Measurements from ENCODE around the gene TM6SF1.
"Not testable (repeated sequence)": the region's sequence is repeated elsewhere in the genome, so short reads cannot be mapped to it uniquely, and the experiment has no call there.

The TM6SF1 gene

GRCh38 chr15:83118968-83119367, 11.5 kb downstream of the TM6SF1 start:
- no peak for DNase-seq

- DNase-seq = no peak
Observed at GRCh38 chr15:83119968-83120581, 12.6 kb downstream of the TM6SF1 start.

- DNase-seq = no peak
Observed at GRCh38 chr15:83123529-83123928, 16.1 kb downstream of the TM6SF1 start.

- DNase-seq = no peak
Observed at GRCh38 chr15:83127547-83128150, 20.2 kb downstream of the TM6SF1 start.

GRCh38 chr15:83129791-83130190, 22.3 kb downstream of the TM6SF1 start:
- no peak for DNase-seq

- no peak for DNase-seq
Observed at GRCh38 chr15:83132861-83133523, 25.5 kb downstream of the TM6SF1 start.

DNA sequence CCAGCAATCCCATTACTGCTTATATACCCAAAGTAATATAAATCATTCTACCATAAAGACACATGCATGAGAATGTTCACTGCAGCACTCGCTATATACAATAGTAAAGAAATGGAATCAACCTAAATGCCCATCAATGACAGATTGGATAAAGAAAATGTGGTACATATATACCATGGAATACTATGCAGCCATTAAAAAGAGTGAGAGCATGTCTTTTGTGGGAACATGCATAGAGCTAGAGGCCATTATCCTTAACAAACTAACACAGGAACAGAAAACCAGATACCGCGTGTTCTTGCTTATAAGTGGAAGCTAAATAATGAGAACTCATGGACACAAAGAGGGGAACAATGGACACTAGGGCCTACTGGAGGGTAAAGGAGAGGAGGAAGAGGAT, 34.7 kb downstream of the TM6SF1 start:
- not testable (repeated sequence) for DNase-seq

DNA sequence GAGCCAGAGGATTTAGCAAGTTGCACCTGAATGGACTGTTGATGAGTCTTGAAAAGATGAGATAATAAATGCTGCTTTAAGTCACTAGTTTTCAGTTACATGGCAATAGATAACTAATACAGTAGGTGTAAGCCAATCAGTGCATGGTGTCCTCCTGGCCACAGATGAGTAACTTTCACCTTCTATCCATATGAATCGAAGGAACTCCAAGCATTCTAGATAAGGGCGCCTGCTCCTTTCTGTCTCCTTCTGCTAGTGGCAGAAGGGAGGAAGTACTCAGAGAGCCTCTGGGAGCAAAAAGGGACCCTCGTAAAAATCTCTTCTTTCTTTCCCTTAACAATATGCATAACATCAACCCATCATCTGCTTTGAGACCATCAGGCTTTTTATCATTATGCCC, 37.3 kb downstream of the TM6SF1 start:
- no peak for DNase-seq

DNA sequence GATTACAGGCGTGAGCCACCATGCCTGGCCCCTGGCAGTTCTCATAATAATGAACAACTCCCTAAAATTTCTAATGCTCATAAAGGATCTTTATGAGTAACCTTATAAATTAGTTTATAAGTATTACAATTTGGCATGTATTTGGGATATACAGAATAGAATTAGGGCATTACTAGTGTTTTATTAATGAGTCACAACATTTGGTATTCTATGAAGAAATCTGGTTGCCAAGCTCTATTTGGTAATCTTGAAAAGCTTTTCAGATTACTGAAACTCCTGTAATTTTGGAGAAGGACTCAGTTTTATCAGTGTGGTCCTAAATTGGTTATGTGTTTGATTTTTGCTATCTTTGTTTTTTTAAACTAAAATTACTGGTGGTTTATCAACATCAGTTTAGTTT, 45.8 kb downstream of the TM6SF1 start:
- DNase-seq = no peak

- no peak for DNase-seq
Observed at GRCh38 chr15:83155942-83156341, 48.5 kb downstream of the TM6SF1 start.

DNA sequence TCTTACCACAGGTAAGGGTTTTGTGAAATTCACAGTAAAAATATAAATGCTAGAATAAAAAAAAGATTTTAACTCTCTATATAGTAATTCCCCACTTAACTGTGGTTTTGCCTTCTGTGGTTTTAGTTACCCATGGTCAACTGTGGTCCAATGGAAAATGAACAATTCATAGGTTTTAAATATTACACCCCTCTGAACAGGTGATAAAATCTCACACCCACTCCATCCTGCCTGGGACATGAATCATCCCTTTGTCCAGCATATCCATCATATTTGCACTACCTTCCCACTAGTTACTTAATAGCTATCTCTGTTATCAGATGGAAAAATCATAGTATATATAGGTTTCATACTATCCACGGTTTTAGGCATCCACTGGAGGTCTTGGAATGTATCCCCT, 50.9 kb downstream of the TM6SF1 start:
- no peak for DNase-seq

GRCh38 chr15:83160741-83161140, 53.3 kb downstream of the TM6SF1 start:
- DNase-seq = no peak

DNA sequence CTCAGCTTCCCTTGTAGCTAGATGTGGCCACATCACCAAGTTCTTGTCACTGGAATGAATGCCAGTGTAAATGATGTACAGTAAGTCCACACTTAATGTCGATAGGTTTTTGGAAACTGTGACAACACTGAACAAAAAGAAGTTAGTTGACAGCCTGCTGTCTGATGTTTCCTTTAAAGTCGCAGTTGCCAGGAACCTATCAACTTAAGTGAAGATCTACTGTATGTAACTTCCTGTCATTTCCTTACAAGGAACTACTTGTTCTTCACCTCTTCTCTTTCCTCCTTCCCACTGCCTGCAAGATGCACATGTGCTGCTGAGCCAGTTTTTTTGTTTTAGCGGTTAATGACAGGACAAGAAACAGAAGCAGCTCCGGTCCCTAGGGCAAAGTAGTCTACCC, 55.6 kb downstream of the TM6SF1 start:
- peak in 1 of 2 donors; percentile 24 for DNase-seq

- DNase-seq = no peak
Observed at GRCh38 chr15:83164111-83164770, 56.8 kb downstream of the TM6SF1 start.

- peak; percentile 7 to 42 for DNase-seq
Observed at GRCh38 chr15:83164771-83165404, 57.4 kb downstream of the TM6SF1 start.

DNA sequence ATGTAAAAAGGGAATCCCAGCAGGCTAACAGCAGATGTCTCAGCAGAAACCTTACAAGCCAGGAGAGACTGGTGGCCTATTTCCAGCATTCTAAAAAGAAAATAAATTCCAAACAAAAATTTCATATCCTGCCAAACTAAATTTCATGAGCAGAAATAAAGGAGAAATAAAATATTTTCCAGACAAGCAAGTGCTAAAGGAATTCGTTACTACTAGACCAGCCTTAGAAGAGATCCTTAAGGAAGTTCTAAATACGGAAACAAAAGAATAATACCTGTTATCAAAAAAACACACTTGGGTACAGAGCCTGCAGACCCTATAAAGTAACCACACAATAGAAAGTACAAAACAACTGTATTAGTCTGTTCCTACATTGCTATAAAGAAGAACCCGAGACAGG, 58.8 kb downstream of the TM6SF1 start:
- DNase-seq = no peak

- no peak for DNase-seq
Observed at GRCh38 chr15:83166830-83167229, 59.4 kb downstream of the TM6SF1 start.

DNA sequence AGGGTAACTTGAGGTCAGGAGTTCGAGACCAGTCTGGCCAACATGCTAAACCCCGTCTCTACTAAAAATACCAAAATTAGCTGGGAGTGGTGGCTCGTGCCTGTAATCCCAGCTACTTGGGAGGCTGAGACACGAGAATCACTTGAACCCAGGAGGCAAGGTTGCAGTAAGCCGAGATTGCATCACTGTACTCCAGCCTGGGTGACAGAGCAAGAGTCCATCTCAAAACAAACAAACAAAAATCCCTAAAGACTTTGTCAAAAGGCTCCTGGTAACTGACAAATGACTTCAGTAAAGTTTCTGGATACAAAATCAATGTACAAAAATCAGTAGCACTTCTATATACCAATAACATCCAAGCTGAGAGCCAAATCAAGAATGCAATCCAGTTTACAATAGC, 62.1 kb downstream of the TM6SF1 start:
- DNase-seq = not testable (repeated sequence)

DNA sequence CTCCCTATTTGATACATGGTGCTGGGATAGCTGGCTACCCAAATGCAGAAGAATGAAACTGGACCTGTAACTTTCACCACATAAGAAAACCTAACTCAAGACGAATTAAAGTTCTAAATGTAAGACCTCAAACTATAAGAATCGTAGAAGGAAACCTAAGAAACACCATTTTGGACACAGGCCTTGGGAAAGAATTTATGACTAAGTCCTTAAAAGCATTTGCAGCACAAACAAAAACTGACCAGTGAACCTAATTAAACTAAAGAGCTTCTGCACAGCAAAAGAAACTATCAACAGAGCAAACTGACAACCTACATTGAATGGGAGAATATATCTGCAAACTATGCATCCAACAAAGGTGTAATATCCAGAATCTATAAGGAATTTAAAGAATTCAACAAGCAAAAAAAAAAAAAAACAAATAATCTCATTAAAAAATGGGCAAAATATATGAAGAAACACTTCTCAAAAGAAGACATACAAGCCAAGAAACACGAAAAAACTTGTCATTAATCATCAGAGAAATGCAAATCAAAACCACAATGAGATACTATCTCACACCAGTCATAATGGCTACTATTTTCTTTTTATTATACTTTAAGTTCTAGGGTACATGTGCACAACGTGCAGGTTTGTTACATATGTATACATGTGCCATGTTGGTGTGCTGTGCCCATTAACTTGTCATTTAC, 63.2 kb downstream of the TM6SF1 start:
- no peak for DNase-seq

- no peak for DNase-seq
Observed at GRCh38 chr15:83174891-83175290, 67.4 kb downstream of the TM6SF1 start.

- no peak for DNase-seq
Observed at GRCh38 chr15:83178390-83178789, 70.9 kb downstream of the TM6SF1 start.

GRCh38 chr15:83178869-83179325, 71.5 kb downstream of the TM6SF1 start:
- DNase-seq = no peak

- no peak for DNase-seq
Observed at GRCh38 chr15:83185561-83185960, 78.1 kb downstream of the TM6SF1 start.
